Stromal cell of bone marrow (primary cell): ENCODE measurements around the gene STX11.

Source experiments
- DNase-seq: peaks from one replicate; pipeline ENCODE4 v3.0.0-alpha.2; 2012; ENCODE audit warnings: low read depth

STX11 gene

GRCh38 chr6:144215402-144215931, 65.2 kb downstream of the STX11 start:
- DNase-seq = no peak

DNA sequence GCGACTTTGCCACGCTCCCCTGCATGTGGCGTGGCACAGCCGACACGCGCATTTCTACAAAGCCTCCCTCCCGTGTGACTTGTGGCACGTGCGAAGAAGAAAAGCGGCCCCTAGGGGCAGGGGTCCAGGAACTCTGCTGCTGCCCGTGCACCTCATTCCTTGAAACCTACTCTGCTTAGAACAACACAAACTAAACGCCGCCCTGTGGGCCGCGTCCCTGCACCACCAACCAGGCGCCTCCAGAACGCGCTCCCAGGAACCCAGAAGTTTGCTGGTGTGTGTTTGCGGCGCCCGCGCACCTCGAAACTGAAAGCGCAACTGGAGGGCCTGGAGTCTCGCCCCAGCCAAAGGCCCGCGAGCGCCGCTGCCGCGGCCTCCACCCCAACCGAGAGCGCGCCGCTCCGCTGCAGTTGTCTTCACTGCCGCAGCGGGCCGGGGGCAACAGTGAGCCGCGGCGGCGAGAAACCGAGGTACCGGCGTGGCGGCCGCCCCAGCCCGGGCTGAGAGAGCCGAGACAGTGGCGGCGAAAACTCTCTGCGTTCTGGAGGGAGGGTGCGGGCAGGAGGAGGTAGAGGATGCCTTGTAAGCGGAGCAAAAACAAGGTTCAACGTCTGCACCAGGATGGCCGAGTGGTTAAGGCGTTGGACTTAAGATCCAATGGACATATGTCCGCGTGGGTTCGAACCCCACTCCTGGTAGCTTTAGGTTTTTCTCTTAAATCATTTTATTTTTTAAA, 65.8 kb downstream of the STX11 start:
- peak; percentile 90 for DNase-seq

DNA sequence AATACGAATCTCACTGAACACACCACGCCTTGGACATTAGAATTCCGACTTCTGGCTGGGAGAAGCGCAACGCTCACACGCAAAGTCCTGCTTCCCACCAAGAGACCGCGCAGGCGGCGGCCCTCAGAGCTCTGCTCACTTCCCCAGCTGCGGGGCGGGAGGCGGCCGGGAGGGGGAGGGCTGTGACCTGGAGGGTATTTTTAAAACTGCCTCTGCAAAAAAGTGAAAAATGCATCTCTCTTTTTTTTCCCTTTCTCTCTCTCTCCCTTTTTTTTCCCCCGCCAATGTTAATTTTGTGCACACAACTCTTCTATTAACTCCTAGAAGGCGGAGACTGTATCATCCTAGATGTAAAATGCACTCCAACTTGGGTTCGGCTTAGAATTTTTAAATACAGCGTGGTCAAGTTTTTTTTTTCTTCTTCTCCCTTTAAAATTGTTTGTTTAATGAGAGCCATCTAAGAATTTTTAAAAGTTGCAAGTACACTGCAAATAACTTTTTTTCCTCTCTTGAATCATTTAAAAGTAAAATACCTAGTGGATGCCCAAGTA, 66.4 kb downstream of the STX11 start:
- no peak for DNase-seq

DNA sequence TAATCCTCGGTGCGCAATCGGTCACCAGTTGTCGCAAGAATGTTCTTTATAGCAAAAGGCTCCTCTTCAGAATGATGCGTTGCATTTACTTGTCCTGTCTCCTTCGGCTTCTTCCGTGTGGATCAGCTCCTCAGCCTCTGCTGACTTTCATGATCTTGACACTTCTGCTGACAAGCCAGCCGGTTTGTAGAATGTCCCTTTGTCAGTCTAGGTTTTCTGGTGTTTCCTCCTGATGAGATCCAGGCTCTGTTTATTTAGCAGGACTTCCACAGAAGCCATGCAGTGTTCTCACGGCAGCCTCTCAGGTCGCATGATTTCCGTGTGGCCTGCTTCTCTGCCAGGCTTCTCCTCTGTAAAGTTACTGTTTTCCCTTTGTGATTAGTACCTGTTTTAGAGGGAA, 66.9 kb downstream of the STX11 start:
- no peak for DNase-seq

DNA sequence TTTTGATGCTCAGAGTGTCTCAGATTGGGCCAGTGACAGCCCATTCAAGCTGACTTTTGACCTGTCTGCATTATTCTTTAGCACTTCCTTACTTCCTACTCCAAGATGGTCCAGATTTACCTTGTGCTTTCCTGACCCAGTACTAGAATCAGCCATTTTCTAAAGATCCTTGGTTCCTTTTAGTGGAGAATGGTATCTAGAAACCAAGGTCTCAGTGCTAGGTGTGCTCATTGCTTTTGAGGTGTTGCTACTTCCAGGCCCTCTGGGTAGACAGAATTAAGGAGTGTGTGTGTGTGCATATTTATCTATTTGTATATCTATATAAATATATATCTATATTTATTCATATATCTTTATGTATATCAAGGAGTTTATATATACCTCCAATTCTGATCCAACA, 67.5 kb downstream of the STX11 start:
- DNase-seq = no peak

- DNase-seq = peak; percentile 28
Observed at GRCh38 chr6:144219056-144219685, 68.9 kb downstream of the STX11 start.

GRCh38 chr6:144220031-144220790, 69.9 kb downstream of the STX11 start:
- no peak for DNase-seq

- no peak for DNase-seq
Observed at GRCh38 chr6:144223686-144224085, 73.4 kb downstream of the STX11 start.

DNA sequence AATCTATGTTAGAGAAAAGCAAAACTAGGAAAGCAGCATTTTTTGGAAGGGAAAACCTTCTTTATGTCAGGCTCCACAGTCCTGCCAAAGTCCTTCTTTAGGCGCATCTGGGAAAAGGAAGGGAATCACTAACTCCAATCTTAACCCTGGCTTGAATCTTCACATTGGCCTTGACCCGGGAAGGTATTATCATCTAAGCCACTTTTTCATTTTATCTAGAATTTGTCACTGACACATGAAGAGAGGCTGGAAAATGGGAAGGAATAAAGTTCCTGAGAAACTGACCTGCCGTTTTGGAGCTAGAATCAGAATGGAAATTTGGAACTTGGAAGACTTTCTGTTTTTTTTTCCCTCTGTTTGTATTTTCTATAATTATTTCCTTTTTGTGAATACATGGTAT, 81.4 kb downstream of the STX11 start:
- DNase-seq = no peak

DNA sequence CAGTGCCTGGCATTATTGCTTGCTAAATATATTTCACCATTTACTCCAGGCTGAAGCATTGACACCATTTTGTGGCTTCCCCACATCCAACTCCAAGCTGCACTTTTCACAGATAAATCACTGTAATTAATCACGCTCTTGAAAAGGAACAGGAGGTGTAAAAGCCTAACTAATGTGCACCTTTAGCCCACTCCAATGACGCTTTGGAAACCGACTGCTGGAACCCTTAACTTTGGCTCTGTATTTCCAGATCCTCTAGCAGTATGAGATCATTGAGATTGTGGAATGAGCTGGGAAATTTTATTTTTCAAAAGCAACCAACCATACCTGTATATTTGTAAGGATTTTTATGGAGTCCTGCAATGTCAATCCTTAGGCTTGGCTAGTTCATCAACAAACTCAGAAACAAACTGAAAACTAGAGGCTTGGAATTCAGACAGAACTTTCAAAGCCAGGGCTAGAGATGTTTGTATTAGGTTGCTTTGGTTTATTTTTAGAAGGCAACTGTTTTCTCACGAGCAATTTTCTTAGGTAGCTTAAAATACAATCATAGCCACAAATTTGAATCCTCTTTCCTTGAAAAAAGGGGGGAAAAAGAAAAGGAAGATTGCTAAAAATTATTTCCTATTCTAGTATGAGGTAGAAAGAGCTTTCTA, 82.0 kb downstream of the STX11 start:
- DNase-seq = no peak

GRCh38 chr6:144232832-144233230, 82.5 kb downstream of the STX11 start:
- no peak for DNase-seq

- DNase-seq = no peak
Observed at GRCh38 chr6:144234399-144234798, 84.1 kb downstream of the STX11 start.

- no peak for DNase-seq
Observed at GRCh38 chr6:144234935-144235334, 84.6 kb downstream of the STX11 start.
